GM12891 (cell line): ENCODE measurements around the gene CSNK2A1.

Experiments
- POLR2A ChIP-seq: IDR thresholded peaks from 2 replicates; pipeline ENCODE4 v1.6.1; 2011; ENCODE audit warnings: low read depth, low read length, control low read depth
- POLR2AphosphoS5 ChIP-seq: IDR thresholded peaks from 2 replicates; pipeline ENCODE4 v1.6.1; 2011; ENCODE audit warnings: low read depth, low read length, control low read depth
- TAF1 ChIP-seq: IDR thresholded peaks from 2 replicates; pipeline ENCODE4 v1.6.1; 2011; ENCODE audit warnings: low read depth, low read length, control low read depth

- no peak for TF ChIP-seq POLR2AphosphoS5
- no peak for TF ChIP-seq POLR2A
- no peak for TF ChIP-seq TAF1
Measured at GRCh38 chr20:532530-532929, 11.1 kb downstream of the CSNK2A1 start.
